SJSA1 (cell line): ENCODE measurements around the gene ITIH1. TPM values are rescaled to one million over a fixed set of nuclear protein-coding genes. Genes with fewer than 3 reads are reported as not detected.
"Not testable (repeated sequence)": the region's sequence is repeated elsewhere in the genome, so short reads cannot be mapped to it uniquely, and the experiment has no call there.

Source experiments
- DNase-seq, 2 experiments: peaks; one replicate each; pipeline ENCODE4 v3.0.0-alpha.2; 2015 to 2020; ENCODE audit warnings: low spot score in 2 of 2, low read depth in 1 of 2
- H3K27ac ChIP-seq: fragments of 250-450 bp; sonication (Bioruptor Pico); 2 replicates; pipeline ENCODE4 v1.5.1; 2020; ENCODE audit warnings: mild to moderate bottlenecking, moderate library complexity
- H3K27me3 ChIP-seq: fragments of 250-450 bp; sonication (Bioruptor Pico); replicated peaks from 2 replicates; pipeline ENCODE4 v1.5.1; 2020; ENCODE audit warnings: mild to moderate bottlenecking, moderate library complexity
- H3K36me3 ChIP-seq: fragments of 250-450 bp; sonication (Bioruptor Pico); 2 replicates; pipeline ENCODE4 v1.5.1; 2020; ENCODE audit warnings: mild to moderate bottlenecking
- H3K4me1 ChIP-seq: fragments of 250-450 bp; sonication (Bioruptor Pico); replicated peaks from 2 replicates; pipeline ENCODE4 v1.6.1; 2021; ENCODE audit warnings: mild to moderate bottlenecking
- H3K4me3 ChIP-seq: fragments of 250-450 bp; sonication (Bioruptor Pico); 2 replicates; pipeline ENCODE4 v1.5.1; 2020; ENCODE audit warnings: mild to moderate bottlenecking
- H3K9me3 ChIP-seq: fragments of 250-450 bp; sonication (Bioruptor Pico); replicated peaks from 2 replicates; pipeline ENCODE4 v1.5.1; 2020; ENCODE audit warnings: mild to moderate bottlenecking
- total RNA-seq: library from RNA; depleted of rRNA; stranded (reverse); fragments of >200 nt; shearing (Covaris generic); gene quantifications from 2 replicates; pipeline ENCODE4 v1.2.3, GENCODE V29; 2014; rRNA removed

Gene ITIH1
- total RNA-seq, result not detected in 2 replicates

GRCh38 chr3:52777127-52777958, at the start of gene ITIH1:
Gene ITIH1, plus strand, starts transcription at chr3:52777599. Its CDS starts 17 bp downstream, at chr3:52777616.
- no peaks in the 10 kb centered on the region for H3K36me3 ChIP-seq
- H3K4me3 ChIP-seq, result no peak within 1 kb of the TSS
- H3K9me3 ChIP-seq, result no peaks in the 10 kb centered on the region
- H3K27me3 ChIP-seq, result no peaks in the 10 kb centered on the region
- H3K4me1 ChIP-seq, result no peaks in the 10 kb centered on the region
- no peak within 1 kb of the TSS for H3K27ac ChIP-seq
- peak in 1 of 2 experiments; percentile 29 for DNase-seq

GRCh38 chr3:52728753-52729152, 48.6 kb upstream of the ITIH1 start:
- not testable (repeated sequence) for H3K9me3 ChIP-seq, H3K27me3 ChIP-seq, H3K4me3 ChIP-seq, H3K27ac ChIP-seq, H3K4me1 ChIP-seq, DNase-seq
- peaks cover 26% of the 10 kb centered on the region for H3K36me3 ChIP-seq

- Histone ChIP-seq H3K4me1 (no peaks in the 10 kb centered on the region), H3K27ac (no peak overlapping the region), H3K27me3 (no peaks in the 10 kb centered on the region), H3K36me3 (peaks cover 30% of the 10 kb centered on the region), H3K9me3 (no peaks in the 10 kb centered on the region), H3K4me3 (no peak overlapping the region)
- DNase-seq, result no peak
Observed at GRCh38 chr3:52730681-52731080, 46.7 kb upstream of the ITIH1 start.

GRCh38 chr3:52731590-52731989, 45.8 kb upstream of the ITIH1 start:
- Histone ChIP-seq H3K27ac (no peak overlapping the region), H3K4me3 (no peak overlapping the region), H3K4me1 (no peaks in the 10 kb centered on the region), H3K36me3 (peaks cover 32% of the 10 kb centered on the region), H3K27me3 (no peaks in the 10 kb centered on the region), H3K9me3 (no peaks in the 10 kb centered on the region)
- DNase-seq, result no peak

GRCh38 chr3:52733256-52733891, 44.0 kb upstream of the ITIH1 start:
- no peaks in the 10 kb centered on the region for H3K9me3 ChIP-seq
- no peak for DNase-seq

GRCh38 chr3:52739730-52740129, 37.7 kb upstream of the ITIH1 start:
- Histone ChIP-seq H3K36me3 (peaks cover 34% of the 10 kb centered on the region), H3K27me3 (no peaks in the 10 kb centered on the region), H3K9me3 (no peaks in the 10 kb centered on the region), H3K27ac (no peak overlapping the region), H3K4me3 (no peak overlapping the region), H3K4me1 (no peaks in the 10 kb centered on the region)
- no peak for DNase-seq

More at GRCh38 chr3:52733256-52733891, 44.0 kb upstream of the ITIH1 start:
- H3K36me3 ChIP-seq, result peaks cover 32% of the 10 kb centered on the region
- H3K27ac ChIP-seq, result no peak overlapping the region
- H3K4me1 ChIP-seq, result no peaks in the 10 kb centered on the region
- H3K4me3 ChIP-seq, result no peak overlapping the region
- no peaks in the 10 kb centered on the region for H3K27me3 ChIP-seq

- DNase-seq, result peak in 1 of 2 experiments; percentile 23
- H3K4me3 ChIP-seq, result no peak overlapping the region
- H3K36me3 ChIP-seq, result peaks cover 40% of the 10 kb centered on the region
- H3K9me3 ChIP-seq, result no peaks in the 10 kb centered on the region
- H3K27ac ChIP-seq, result no peak overlapping the region
- H3K4me1 ChIP-seq, result no peaks in the 10 kb centered on the region
- H3K27me3 ChIP-seq, result no peaks in the 10 kb centered on the region
Observed at GRCh38 chr3:52742418-52743041, 34.9 kb upstream of the ITIH1 start.

GRCh38 chr3:52743152-52743551, 34.2 kb upstream of the ITIH1 start:
- Histone ChIP-seq H3K36me3 (peaks cover 40% of the 10 kb centered on the region), H3K27ac (no peak overlapping the region), H3K9me3 (no peaks in the 10 kb centered on the region), H3K4me3 (no peak overlapping the region), H3K4me1 (no peaks in the 10 kb centered on the region), H3K27me3 (no peaks in the 10 kb centered on the region)
- no peak for DNase-seq

- Histone ChIP-seq H3K27me3 (no peaks in the 10 kb centered on the region), H3K9me3 (no peaks in the 10 kb centered on the region), H3K4me3 (no peak overlapping the region), H3K4me1 (no peaks in the 10 kb centered on the region), H3K36me3 (peaks cover 45% of the 10 kb centered on the region), H3K27ac (no peak overlapping the region)
- DNase-seq, result no peak
Observed at GRCh38 chr3:52743721-52744120, 33.7 kb upstream of the ITIH1 start.

- Histone ChIP-seq H3K9me3 (no peaks in the 10 kb centered on the region), H3K27ac (no peak overlapping the region), H3K36me3 (peaks cover 31% of the 10 kb centered on the region), H3K27me3 (no peaks in the 10 kb centered on the region), H3K4me1 (no peaks in the 10 kb centered on the region), H3K4me3 (no peak overlapping the region)
- DNase-seq, result no peak
Observed at GRCh38 chr3:52752045-52752660, 25.2 kb upstream of the ITIH1 start.

GRCh38 chr3:52754373-52754772, 23.0 kb upstream of the ITIH1 start:
- Histone ChIP-seq H3K9me3 (no peaks in the 10 kb centered on the region), H3K4me1 (no peaks in the 10 kb centered on the region), H3K36me3 (peaks cover 27% of the 10 kb centered on the region), H3K27ac (no peak overlapping the region), H3K27me3 (no peaks in the 10 kb centered on the region), H3K4me3 (no peak overlapping the region)
- DNase-seq, result no peak

- Histone ChIP-seq H3K9me3 (no peaks in the 10 kb centered on the region), H3K4me3 (no peak overlapping the region), H3K27ac (no peak overlapping the region), H3K4me1 (no peaks in the 10 kb centered on the region), H3K36me3 (peaks cover 27% of the 10 kb centered on the region), H3K27me3 (no peaks in the 10 kb centered on the region)
- DNase-seq, result no peak
Observed at GRCh38 chr3:52756141-52756540, 21.3 kb upstream of the ITIH1 start.

GRCh38 chr3:52763466-52763865, 13.9 kb upstream of the ITIH1 start:
- Histone ChIP-seq H3K4me3 (no peak overlapping the region), H3K9me3 (no peaks in the 10 kb centered on the region), H3K36me3 (peaks cover 46% of the 10 kb centered on the region), H3K27ac (no peak overlapping the region), H3K27me3 (no peaks in the 10 kb centered on the region), H3K4me1 (no peaks in the 10 kb centered on the region)
- no peak for DNase-seq
